ENCODE data around the gene UCN3.

UCN3 gene, protein sequence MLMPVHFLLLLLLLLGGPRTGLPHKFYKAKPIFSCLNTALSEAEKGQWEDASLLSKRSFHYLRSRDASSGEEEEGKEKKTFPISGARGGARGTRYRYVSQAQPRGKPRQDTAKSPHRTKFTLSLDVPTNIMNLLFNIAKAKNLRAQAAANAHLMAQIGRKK

DNA sequence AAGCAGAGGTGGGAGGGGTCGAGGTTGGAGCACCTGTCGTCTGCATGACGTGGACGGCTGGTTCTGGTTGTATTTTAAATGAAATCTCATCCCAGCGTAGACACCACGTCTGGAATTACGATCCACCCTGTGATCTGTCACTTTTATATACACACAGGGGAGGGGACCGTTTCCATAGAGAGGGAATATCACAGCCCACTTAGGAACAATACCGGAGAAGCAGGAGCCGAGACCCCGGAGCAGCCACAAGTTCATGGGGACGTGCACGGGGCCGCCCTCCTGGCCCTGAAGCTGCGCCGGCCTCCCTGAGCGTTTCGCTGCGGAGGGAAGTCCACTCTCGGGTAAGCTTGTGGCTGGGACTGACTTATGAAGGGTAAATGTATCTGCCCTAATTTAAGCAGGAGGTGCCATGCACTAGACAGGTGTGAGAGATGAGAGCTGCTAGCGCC is at the start of gene UCN3:
Gene UCN3, plus strand, starts transcription at position 77 of the 449 bp plus-strand sequence. CDS start 8,755 bp downstream, outside the sequence.
- H3K9ac ChIP-seq (ENCODE audit: insufficient read length) = no peak within 1 kb of the TSS
- no peak for DNase-seq (ENCODE audit: low read depth, low spot score)
- no peaks in the 10 kb centered on the region for H3K36me3 ChIP-seq (ENCODE audit: insufficient read depth, low read length)
- no peak within 1 kb of the TSS for H3K4me3 ChIP-seq
- H3K9me3 ChIP-seq (ENCODE audit: low read depth, low read length) = no peaks in the 10 kb centered on the region
- TF ChIP-seq FOXP2 (optimal IDR thresholded peaks at IDR 0.05; ENCODE audit: control extremely low read depth, extremely low read length, insufficient read depth) = no peak
- TF ChIP-seq EZH2 (IDR thresholded peaks at IDR 0.05) = no peak
- TF ChIP-seq POLR2AphosphoS5 (IDR thresholded peaks at IDR 0.05; ENCODE audit: borderline replicate concordance, low read depth, low read length) = no peak
- no peak within 1 kb of the TSS for H3K27ac ChIP-seq

DNA sequence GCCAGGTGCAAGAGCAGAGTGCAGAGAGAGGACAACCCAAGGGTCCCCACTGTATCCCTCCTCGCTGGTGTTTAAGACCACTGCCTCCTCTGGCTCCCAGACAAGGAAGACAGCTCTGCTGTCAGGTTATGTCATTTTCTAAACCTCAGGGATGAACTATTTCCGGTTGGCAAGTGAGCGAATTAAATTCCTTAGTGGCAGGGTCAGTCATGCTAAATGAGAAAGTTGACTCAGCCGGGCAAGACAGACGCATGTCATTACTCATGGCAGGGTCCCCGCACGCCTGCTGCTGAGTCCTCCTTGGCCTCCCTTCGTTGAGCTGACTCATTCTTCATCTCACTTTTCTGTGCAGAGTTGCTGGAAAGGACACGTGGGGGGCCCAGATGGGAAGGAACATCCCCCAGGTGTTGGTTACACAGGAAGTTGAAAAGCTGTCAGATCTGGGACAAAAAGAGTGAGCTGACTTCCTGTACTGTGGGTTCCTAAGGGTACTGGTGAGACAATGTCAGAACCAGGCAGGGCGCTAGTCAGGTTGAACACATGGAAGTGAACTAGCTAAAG is 47.1 kb upstream of the UCN3 start:
- Histone ChIP-seq H3K9me3 (ENCODE audit: low read depth, low read length) (no peaks in the 10 kb centered on the region), H3K4me3 (no peak overlapping the region), H3K27ac (no peak overlapping the region), H3K9ac (ENCODE audit: insufficient read length) (no peak overlapping the region), H3K36me3 (ENCODE audit: insufficient read depth, low read length) (no peaks in the 10 kb centered on the region)
- TF ChIP-seq POLR2AphosphoS5 (IDR thresholded peaks at IDR 0.05; ENCODE audit: borderline replicate concordance, low read depth, low read length) (no peak), FOXP2 (optimal IDR thresholded peaks at IDR 0.05; ENCODE audit: control extremely low read depth, extremely low read length, insufficient read depth) (no peak), EZH2 (IDR thresholded peaks at IDR 0.05) (no peak)
- DNase-seq (ENCODE audit: low read depth, low spot score) = no peak

DNA sequence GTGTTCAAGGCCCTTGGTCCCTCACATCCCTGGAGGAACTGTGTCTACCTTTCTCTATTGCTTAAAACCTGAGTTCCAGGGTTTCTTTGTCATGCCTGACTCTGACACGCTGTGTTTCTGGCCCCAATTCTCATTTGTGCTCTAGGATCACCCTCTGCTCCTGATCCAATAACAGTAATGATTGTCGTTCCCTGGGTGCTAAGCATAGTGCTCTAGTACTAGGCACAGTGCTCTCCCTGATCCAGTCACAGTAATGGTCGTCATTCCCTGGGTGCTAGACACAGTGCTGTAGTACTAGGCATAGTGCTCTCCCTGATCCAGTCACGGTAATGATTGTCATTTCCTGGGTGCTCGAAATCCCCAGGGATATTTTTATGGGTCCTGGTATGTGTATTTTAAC is 46.6 kb upstream of the UCN3 start:
- no peaks in the 10 kb centered on the region for H3K9me3 ChIP-seq (ENCODE audit: low read depth, low read length)
- H3K27ac ChIP-seq = no peak overlapping the region
- no peak for TF ChIP-seq POLR2AphosphoS5 (IDR thresholded peaks at IDR 0.05; ENCODE audit: borderline replicate concordance, low read depth, low read length)
- TF ChIP-seq FOXP2 (optimal IDR thresholded peaks at IDR 0.05; ENCODE audit: control extremely low read depth, extremely low read length, insufficient read depth) = no peak
- no peak for TF ChIP-seq EZH2 (IDR thresholded peaks at IDR 0.05)
- no peak overlapping the region for H3K4me3 ChIP-seq
- DNase-seq (ENCODE audit: low read depth, low spot score) = no peak
- no peak overlapping the region for H3K9ac ChIP-seq (ENCODE audit: insufficient read length)
- H3K36me3 ChIP-seq (ENCODE audit: insufficient read depth, low read length) = no peaks in the 10 kb centered on the region

DNA sequence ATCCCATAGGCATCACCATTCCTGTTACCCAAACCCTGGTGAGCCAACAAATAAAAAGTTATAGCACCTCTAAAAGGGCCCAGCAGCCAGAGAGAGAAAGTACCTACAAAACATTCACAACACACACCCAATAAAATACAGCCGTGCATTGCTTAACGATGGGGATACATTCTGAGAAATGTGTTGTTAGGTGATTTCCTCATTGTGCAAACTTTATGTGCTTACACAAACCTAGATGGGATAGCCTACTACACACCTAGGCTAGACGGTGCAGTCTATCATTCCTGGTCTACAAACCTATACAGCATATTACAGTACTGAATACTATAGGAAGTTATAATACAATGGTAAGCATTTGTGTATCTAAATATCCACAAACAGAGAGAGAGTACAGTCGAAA is 44.9 kb upstream of the UCN3 start:
- no peaks in the 10 kb centered on the region for H3K9me3 ChIP-seq (ENCODE audit: low read depth, low read length)
- no peak overlapping the region for H3K9ac ChIP-seq (ENCODE audit: insufficient read length)
- no peak for TF ChIP-seq EZH2 (IDR thresholded peaks at IDR 0.05)
- no peak for TF ChIP-seq POLR2AphosphoS5 (IDR thresholded peaks at IDR 0.05; ENCODE audit: borderline replicate concordance, low read depth, low read length)
- no peak for TF ChIP-seq FOXP2 (optimal IDR thresholded peaks at IDR 0.05; ENCODE audit: control extremely low read depth, extremely low read length, insufficient read depth)
- no peak overlapping the region for H3K4me3 ChIP-seq
- H3K36me3 ChIP-seq (ENCODE audit: insufficient read depth, low read length) = no peaks in the 10 kb centered on the region
- no peak overlapping the region for H3K27ac ChIP-seq
- DNase-seq (ENCODE audit: low read depth, low spot score) = no peak

DNA sequence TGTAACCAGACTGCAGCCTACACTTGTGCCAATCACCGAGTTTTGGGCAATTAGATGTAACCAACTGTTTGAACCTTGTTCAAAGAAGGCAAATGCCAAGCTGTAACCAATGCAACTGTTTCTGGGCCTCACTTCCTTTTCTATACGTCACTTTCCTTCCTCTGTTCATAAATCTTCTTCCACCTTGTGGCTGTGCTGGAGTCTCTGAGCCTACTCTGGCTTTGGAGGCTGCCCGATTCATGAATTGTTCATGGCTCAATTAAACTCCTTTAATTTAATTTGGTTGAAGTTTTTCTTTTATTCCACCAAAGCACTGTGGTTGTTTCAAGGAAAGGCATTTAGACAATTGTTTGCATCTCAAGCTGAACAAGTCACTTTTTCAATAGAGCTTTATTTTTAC is 43.5 kb upstream of the UCN3 start:
- no peak for DNase-seq (ENCODE audit: low read depth, low spot score)
- no peaks in the 10 kb centered on the region for H3K9me3 ChIP-seq (ENCODE audit: low read depth, low read length)
- H3K36me3 ChIP-seq (ENCODE audit: insufficient read depth, low read length) = no peaks in the 10 kb centered on the region
- TF ChIP-seq POLR2AphosphoS5 (IDR thresholded peaks at IDR 0.05; ENCODE audit: borderline replicate concordance, low read depth, low read length) (no peak), EZH2 (IDR thresholded peaks at IDR 0.05) (no peak), FOXP2 (optimal IDR thresholded peaks at IDR 0.05; ENCODE audit: control extremely low read depth, extremely low read length, insufficient read depth) (no peak)
- no peak overlapping the region for H3K27ac ChIP-seq
- no peak overlapping the region for H3K9ac ChIP-seq (ENCODE audit: insufficient read length)
- no peak overlapping the region for H3K4me3 ChIP-seq

DNA sequence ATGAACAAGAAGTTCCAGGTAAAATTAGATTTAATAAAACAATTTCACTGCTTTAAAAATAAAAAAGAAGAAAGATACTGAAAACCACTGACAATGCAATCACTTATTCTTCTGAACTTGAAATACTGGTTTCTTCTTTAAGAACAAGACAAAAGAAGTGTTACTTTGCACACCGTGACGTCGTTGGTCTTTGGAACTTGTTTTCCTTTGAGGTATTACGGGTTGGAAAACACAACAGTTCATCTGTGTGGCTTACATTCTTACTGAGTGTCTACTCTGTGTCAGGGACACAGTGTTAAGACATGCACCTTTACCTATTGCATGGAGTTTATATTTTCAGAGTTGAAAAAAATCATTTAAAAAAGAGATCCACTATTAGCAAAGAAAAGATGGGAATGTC is 41.3 kb upstream of the UCN3 start:
- DNase-seq (ENCODE audit: low read depth, low spot score) = no peak
- no peak for TF ChIP-seq FOXP2 (optimal IDR thresholded peaks at IDR 0.05; ENCODE audit: control extremely low read depth, extremely low read length, insufficient read depth)
- no peak for TF ChIP-seq EZH2 (IDR thresholded peaks at IDR 0.05)
- no peak for TF ChIP-seq POLR2AphosphoS5 (IDR thresholded peaks at IDR 0.05; ENCODE audit: borderline replicate concordance, low read depth, low read length)
- H3K36me3 ChIP-seq (ENCODE audit: insufficient read depth, low read length) = no peaks in the 10 kb centered on the region
- no peaks in the 10 kb centered on the region for H3K9me3 ChIP-seq (ENCODE audit: low read depth, low read length)
- no peak overlapping the region for H3K4me3 ChIP-seq
- no peak overlapping the region for H3K9ac ChIP-seq (ENCODE audit: insufficient read length)
- no peak overlapping the region for H3K27ac ChIP-seq

DNA sequence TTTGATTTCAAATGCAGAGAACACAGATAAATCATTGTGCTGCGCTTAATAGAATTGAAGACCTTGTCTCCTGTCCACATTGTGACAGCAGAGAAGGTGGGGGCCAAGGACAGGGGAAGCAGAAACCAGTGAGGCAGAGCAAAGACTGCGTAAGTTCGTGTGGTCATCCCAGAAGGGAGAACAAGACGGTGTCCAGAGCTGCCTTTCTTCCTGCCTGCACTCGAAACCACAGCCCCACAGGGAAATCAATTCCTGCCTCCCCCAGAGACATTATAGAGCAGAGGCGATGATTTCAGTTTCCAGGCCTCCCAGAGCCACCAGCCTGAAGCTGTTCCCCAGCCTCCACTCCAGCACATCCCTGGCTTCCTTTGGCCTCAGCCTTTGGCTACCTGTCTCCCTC is 39.7 kb upstream of the UCN3 start:
- H3K9me3 ChIP-seq (ENCODE audit: low read depth, low read length) = no peaks in the 10 kb centered on the region
- H3K36me3 ChIP-seq (ENCODE audit: insufficient read depth, low read length) = no peaks in the 10 kb centered on the region
- no peak for DNase-seq (ENCODE audit: low read depth, low spot score)
- no peak overlapping the region for H3K4me3 ChIP-seq
- H3K9ac ChIP-seq (ENCODE audit: insufficient read length) = no peak overlapping the region
- no peak for TF ChIP-seq POLR2AphosphoS5 (IDR thresholded peaks at IDR 0.05; ENCODE audit: borderline replicate concordance, low read depth, low read length)
- no peak for TF ChIP-seq FOXP2 (optimal IDR thresholded peaks at IDR 0.05; ENCODE audit: control extremely low read depth, extremely low read length, insufficient read depth)
- no peak for TF ChIP-seq EZH2 (IDR thresholded peaks at IDR 0.05)
- H3K27ac ChIP-seq = no peak overlapping the region

DNA sequence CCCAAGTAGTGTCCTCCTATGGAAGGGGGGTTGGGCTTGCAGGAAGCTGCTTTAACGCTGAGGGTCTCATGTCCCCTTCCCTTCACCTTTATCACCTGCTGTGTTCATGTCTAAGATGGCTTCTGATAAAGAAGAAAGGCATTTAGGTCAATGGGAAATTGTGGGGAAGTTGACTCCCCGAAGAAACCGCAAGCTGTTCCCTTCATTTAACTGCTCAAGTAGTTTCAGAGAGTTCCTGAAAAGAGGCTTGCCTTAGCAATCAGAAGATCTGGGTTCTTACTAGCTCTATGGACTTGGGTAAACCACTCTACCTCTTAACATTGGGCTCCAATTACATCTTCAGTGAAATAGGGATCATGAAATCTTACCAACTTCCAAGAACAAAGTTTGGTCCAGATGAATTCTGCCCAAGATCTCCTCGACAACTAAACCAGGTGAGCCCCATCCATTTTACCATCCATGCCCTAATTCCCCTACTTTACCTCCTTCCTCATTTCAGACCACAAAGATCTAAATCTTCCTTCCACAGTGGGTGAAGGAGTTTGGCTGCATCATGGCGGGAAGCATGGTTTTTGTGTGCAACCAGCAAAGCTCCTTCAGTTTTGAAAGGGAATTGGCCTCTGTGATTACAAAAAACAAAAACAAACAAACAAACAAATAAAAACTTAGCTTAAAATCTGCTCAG is 30.4 kb upstream of the UCN3 start:
- Histone ChIP-seq H3K9me3 (ENCODE audit: low read depth, low read length) (no peaks in the 10 kb centered on the region), H3K4me3 (no peak overlapping the region)
- DNase-seq (ENCODE audit: low read depth, low spot score) = no peak

More for the DNA sequence above, 30.4 kb upstream of the UCN3 start:
- TF ChIP-seq EZH2 (IDR thresholded peaks at IDR 0.05) (no peak), POLR2AphosphoS5 (IDR thresholded peaks at IDR 0.05; ENCODE audit: borderline replicate concordance, low read depth, low read length) (no peak), FOXP2 (optimal IDR thresholded peaks at IDR 0.05; ENCODE audit: control extremely low read depth, extremely low read length, insufficient read depth) (no peak)
- Histone ChIP-seq H3K36me3 (ENCODE audit: insufficient read depth, low read length) (no peaks in the 10 kb centered on the region), H3K27ac (no peak overlapping the region), H3K9ac (ENCODE audit: insufficient read length) (no peak overlapping the region)

All from SK-N-MC (cell line).